GM18511 (cell line): ENCODE data around the gene CUL7.
"Not testable (repeated sequence)": the region's sequence is repeated elsewhere in the genome, so short reads cannot be mapped to it uniquely, and the experiment has no call there.

Experiments
- ATAC-seq: cut with Tn5 transposase; IDR thresholded peaks from one replicate; pipeline ENCODE4 v1.9.1; 2021; ENCODE audit warnings: mild to moderate bottlenecking, moderate library complexity; ENCODE audit not compliant: unreplicated experiment

Gene CUL7

DNA sequence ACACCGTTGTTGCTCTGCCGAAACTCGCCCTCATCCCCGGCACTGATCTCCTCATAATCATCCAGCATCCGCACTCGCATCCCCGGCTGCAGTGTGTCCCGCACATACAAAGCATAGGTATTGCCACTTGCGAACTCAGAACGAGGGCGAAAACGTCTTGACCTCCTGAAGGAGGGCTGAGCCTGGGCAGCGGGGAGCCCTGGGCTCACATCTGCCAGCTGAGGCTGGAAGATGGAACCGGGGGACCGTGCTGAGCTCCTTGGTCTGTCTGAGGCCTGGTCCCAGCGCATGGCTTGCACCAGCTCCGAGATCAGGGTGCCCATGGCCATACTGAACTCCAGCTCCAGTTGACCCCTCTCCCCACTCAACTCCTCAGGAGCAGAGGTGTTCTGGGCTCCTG lies 2.7 kb downstream of the CUL7 start:
- no peak for ATAC-seq

DNA sequence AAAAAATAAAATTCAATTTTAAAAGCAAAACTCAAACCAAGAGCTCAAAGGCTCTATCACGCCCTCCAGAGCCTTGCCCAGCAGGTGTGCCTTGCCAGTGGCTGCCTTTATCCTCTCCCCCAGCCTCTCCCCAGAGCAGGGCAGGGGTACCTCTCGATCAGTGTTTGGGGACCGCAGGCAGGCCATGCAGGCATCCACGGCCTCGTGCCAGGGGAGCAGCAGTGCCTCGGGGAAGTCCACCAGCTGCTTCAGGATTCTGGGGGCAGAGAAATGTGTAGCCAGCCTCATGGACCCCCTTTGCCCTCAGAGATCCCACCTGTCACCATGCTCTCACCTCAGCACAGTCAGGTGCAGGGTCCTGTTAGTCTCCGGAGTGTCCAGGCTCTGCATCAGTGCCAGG lies 5.7 kb downstream of the CUL7 start:
- ATAC-seq, result no peak

DNA sequence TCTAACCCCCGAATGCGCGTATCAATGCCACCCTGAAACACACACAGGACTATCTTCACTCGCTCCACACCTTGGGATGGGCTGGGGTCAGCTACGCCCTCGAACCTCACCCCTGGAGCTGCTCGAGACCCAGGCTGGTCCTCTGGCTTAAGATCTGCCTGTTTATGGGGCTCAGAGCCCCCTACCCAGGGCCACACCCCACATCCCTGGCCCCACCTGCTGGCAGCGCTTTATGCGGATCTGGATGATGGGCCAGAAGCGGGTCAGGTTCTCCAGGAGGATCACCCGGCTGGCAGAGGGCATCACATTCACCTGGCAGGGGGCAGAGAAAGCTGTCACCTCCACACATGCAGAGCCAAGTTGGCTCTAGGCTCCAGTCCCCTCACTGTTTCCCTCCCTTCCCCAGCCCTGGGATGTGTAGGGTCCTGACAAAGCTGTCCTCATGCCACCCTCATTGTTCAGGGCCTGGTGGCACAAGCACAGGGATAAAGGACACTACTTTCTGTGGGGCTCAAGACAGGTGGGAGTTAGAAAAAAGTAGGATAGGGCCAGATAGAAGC lies 8.2 kb downstream of the CUL7 start:
- no peak for ATAC-seq

DNA sequence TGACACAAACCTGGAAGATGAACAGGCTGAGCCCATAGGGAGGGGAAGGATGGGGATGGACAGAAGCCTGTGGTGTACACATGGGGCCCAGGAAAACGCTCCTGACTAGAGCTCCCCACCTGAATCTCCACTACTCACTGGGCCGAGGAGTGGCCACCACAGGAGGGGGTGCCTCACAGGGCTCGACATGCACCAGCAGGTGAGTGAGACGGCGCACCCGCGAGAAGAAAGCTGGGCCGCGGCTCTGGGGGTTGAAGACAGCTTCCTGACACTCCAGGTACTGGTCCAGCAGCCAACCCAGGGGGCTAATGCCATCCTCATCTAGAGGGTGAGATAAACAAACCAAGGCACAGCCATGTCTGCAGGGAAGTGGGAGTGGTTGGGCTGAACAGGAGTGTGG lies 10.3 kb downstream of the CUL7 start:
- no peak for ATAC-seq

DNA sequence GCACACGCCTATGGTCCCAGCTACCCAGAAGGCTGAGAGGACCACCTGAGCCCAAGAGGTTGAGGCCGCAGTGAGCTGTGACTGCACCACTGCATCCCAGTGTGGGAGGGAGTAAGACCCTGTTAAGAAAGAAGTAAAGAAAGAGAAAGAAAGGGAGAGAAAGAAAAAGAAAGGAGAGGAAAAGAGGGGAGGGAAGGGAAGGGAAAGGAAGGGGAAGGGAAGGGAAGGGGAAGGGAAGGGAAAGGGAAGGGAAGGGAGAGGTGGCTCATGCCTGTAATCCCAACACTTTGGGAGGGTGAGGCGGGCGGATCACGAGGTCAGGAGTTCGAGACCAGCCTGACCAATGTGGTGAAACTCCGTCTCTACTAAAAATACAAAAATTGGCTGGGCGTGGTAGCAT lies 12.2 kb downstream of the CUL7 start:
- not testable (repeated sequence) for ATAC-seq

DNA sequence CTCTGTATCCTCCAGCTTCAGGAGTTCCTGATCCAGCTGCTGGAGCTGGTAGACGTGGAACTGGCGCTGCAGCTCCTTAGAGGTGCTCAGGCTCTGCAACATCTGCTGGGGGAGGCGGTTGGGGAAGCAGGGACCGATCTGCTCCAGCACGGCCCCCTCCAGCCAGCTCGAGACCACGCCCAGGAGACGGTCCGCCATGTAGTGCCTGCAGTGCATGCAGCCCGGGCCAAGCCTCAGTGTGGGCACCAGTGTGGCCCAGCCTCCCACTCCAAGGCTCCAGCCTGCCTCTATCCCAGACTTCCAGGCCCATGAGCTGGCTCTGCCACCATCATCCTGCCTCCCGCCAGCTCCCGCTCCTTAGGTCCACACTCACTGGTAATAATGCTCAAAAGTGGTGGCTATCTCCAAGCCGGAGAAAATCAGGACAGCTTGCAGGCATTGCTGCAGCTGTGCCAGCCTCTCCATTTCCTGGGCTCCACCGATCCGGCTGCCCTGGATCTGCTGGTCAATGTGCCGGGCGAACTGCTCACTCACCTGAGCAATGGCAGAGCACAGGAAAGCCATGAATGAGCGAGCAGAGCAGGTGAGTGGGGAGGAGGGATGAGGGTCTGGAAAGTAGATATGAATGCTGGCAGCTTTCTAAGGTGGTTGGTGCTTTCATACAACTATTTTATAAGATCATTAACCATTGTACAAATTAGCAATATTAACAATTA lies 13.0 kb downstream of the CUL7 start:
- ATAC-seq, result no peak

DNA sequence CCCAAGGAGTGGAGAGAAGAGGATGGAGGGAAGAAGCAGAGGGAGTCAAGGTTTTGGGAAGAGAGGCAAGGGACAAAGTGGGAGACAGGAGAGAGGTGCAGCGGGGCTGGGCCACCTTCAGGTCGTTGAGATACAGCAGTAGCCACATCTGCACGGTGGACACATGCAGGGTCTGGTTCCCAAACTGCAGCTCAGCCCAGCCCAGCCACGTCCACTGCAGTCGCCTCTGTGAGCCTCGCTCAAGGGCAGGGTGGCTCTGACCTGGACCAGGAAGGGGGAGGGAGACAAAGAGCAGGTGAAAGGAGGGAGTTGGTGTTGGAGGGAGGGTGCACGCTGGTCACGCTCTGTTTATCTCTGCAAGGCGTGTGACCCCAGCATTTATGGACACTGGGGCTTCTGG lies 14.9 kb downstream of the CUL7 start:
- ATAC-seq, result no peak

DNA sequence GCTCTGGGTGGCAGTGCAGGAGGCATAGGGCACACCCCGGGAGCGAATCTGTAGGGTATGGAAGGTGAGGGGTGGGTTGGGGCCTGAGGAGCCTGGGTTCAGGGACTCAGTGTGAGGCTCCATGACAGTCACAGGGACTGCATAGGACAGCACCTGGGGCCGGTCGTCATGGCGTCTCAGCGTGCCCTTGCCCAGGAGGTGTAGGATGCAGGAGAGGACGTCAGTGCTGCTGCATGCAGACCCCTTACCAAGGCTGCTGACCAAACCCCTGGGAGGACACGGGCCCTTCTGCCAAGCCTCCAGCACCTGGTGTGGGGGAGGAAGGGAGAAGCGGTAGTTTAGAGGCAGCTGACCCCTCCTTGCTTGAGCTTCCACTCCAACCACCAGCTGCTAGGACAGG lies 15.9 kb downstream of the CUL7 start:
- no peak for ATAC-seq

DNA sequence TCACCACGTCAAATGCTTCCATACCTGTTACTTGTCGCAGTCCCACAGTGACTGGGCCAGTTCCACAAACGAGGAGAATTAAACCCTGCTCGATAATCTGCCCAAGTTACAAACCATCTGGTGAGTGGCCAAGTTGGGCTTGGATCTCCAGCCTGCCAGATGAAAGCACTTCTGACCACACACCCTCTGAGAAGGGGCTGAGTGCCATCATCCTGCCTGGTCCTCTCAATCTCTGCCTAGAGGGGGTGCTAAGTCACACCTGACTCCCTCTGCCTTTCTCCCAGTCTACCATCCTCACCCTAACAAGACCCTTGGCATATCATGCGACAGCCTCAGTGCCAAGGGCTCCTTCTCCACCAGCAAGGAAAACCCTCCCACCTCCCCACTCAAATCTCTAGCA lies 16.5 kb downstream of the CUL7 start:
- no peak for ATAC-seq

DNA sequence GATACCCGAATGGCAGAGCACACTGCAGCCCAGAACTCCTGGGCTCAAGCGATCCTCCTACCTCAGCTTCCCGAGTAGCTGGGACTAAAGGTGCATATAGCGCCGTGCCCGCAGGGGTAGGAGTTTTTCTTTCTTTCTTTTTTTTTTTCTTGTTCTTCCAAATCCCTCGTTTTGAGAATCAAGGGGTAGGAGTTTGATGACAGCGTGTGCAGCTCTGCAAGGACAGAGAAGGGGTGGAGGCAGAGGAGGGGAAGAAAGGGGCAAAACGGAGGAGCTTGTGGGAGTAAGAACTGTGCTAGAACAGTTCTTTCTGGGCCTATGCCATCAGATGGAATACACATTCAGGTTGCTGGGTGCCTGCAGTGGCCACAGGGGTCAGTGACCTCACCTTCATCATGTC lies 16.9 kb downstream of the CUL7 start:
- ATAC-seq, result no peak

DNA sequence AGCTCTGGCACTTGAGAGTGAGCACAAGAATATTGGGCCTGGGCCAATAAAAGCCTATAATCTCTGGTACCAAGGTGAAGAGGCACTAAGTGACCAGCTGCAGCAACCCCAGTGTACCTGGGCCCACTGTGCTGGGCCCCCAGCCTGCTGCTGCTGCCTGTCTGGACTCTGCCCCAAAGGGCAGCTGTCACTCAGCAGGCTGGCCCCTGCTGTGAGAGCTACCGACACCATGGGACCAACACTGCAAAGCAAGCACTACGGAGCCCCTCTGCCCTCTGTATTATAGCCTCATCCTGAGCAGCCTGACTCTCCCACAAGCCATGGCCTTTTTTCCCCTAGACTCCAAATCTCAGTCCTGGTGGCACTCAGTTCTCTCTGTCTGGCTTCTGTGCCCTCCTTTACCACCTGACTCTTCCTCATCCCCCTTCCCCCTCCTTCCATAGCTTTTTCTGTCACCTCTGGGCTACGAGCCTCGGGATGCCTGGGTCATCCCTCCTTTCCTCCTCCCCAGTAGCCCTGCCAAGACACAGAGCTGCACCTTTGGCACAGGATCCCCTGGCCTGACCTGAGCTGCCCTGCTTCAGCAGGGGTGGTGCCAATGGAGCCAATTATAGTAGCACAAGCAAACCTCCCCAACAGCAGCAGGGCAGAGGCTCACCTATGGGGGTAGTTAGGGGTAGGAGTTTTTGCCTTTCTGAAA lies 18.0 kb downstream of the CUL7 start:
- no peak for ATAC-seq

DNA sequence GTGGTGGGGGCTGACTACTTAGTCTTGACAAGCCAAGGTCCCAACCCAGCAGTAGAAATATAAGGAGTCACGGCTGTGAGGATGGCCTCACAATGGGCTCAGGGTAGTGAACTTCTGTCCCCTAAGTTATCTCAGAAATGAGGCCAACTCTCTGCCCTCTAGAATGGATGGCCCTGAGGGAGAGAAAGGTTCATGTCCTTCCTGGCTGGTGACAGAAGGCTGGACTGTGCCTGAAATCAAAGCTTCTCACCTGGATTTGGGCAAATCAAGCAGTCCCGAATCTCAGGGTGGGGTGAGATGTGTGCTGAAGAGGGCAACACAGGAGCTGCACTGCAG lies 19.5 kb downstream of the CUL7 start:
- ATAC-seq, result no peak

DNA sequence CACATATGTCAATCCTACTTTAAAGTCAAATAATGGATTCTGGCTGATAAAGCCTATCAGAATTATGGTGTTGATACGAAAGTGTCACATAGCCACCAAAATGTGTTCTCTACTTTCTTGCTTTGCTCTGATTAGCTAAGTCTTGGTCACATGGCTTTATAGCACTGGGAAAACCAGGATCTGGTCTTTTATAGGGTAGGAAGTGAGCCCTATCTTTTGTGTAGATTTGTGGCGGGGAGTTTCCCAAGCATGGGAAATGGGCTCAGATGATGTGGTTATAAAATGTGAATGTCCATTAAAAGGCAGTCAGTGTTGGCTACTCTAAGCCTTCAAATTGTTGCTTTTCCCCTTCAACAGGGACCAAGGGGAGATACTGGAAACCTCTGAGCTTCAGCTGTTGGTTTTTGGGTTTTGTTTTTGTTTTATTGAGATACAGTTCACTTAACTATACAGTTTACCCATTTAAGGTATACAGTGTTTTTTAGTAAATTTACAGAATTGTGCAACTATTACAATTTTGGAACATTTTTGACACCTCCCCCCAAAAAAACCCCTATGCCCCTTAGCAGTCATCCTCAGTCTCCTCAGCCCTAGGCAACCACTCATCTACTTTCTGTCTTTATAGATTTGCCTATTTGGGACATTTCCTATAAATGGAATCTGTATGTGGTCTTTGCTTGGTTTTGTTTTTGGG lies 20.0 kb downstream of the CUL7 start:
- no peak for ATAC-seq

DNA sequence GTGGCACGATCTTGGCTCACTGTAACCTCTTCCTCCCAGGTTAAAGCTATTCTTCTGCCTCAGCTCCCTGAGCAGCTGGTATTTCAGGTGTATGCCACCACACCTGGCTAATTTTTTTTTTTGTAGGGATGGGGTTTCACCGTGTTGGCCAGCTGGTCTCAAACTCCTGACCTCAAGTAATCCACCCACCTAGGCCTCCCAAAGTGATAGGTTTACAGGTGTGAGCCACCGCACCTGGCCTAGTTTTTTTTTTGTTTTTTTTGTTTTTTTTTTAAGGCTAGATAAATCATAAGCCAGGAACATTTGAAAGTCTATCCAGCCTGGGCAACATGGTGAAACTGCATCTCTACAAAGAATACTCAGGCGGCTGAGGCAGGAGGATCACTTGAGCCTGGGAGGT lies 21.3 kb downstream of the CUL7 start:
- ATAC-seq, result no peak

DNA sequence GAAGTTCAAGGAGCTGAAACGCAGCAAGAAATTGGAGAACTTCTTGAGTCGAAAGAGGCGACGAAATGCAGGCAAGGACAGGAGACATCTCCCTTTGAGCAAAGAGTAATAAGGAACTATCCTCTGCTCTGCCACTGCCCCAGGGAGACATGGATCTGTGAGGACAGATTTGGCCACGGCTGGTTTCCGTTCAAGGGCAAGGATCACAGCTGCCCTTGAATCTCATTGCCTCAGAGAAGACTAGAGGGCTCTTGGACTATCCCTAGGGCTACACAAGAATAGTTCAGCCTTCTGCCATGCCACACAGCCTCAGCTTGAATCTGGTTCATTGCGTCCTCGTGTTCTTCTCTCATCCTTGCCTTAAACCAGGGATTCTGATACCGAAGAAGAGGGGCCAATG lies 24.5 kb downstream of the CUL7 start:
- ATAC-seq, result no peak

DNA sequence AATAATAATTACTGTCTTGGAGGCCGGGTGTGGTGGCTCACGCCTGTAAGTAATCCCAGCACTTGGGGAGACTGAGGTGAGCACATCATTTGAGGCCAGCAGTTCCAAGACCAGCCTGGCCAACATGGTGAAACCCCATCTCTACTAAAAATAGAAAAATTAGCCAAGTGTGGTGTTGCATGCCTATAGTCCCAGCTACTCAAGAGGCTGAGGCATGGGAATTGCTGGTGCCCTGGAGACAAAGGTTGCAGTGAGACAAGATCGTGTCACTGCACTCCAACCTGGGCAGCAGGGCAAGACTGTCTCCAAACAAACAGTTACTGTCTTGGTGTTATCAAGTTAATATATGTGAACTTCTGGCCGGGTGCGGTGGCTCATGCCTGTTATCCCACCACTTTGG lies 27.3 kb downstream of the CUL7 start:
- no peak for ATAC-seq

DNA sequence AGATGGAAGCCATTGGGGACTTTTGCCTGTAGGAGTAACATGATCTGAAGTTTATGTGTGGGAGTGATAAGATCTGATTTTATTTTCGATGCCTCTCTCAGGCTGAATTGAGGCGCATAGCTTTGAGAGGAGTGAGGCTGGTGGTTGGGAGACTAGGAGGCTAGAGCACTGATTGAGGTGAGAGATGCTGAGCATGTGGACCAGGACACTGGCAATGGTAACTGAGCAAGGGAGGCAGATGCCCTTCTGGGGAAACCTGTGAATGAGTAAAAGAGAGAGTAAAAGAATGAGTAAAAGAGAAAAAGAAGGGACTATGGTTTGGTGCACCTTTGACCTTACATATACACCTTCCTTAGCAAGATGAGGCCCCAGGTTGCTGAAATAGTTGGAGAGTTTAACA lies 29.2 kb downstream of the CUL7 start:
- no peak for ATAC-seq

DNA sequence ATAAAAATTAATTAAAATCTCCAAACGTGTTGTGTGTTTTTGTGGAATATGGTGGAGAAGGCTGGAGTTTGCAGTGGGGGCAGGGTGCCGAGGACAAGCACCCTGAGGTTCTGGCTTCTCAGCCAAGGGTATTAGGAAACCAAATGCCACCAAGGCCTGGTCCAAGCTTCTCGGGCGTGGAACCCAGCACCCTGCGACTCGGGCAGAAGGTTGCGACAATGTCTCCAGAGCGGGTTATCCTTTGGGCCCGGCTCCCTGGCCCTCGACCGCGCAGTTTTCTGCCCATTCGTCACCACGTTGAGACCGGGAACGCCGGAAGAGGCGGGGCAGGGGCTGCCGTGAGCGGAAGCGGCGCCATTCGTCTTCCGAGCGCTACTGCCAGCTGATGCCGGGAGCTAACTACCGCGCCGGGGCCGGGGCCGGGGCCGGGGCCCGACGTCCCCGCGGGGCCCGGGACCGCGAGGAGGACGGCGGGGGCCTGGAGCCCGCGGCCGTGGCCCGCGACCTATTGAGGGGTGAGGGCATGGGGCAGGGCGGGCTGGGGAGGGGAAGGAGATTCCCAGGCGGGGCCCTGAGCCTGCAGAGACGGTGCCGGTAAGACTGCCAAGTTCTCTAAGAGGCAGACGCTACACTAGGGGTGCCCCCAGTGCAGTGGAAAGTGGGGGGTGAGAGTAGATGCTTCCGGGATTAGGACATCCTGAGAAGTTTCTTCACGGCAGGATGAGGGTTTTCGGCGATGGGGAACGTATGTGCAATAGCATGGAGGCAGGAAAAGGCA lies 32.2 kb downstream of the CUL7 start, which contains the start of gene RRP36:
Gene RRP36, plus strand, starts transcription at position 354 of the 778 bp plus-strand sequence. Its CDS starts 32 bp downstream, at position 386.
- ATAC-seq, result peak; percentile 83

DNA sequence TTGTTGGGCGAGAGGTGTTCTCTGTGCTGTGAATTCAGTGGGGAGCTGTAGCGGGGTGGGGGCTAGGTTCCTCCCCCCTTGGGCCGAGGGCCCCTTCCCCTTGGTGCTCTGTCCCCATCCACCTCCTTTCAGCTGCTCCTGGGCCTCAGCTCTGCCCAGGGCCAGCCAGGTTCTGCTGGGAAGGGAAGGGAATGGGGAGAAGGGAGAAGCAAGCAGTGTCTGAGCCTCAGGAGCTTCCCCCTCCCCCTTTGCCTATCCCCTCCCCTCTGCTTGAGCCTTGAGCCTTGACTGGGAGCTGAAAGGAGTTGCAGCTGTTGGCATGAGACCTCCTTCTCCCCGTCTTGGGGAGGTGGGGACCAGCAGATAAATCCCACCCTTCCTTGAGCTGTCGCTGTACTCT lies 32.8 kb downstream of the CUL7 start:
- no peak for ATAC-seq

DNA sequence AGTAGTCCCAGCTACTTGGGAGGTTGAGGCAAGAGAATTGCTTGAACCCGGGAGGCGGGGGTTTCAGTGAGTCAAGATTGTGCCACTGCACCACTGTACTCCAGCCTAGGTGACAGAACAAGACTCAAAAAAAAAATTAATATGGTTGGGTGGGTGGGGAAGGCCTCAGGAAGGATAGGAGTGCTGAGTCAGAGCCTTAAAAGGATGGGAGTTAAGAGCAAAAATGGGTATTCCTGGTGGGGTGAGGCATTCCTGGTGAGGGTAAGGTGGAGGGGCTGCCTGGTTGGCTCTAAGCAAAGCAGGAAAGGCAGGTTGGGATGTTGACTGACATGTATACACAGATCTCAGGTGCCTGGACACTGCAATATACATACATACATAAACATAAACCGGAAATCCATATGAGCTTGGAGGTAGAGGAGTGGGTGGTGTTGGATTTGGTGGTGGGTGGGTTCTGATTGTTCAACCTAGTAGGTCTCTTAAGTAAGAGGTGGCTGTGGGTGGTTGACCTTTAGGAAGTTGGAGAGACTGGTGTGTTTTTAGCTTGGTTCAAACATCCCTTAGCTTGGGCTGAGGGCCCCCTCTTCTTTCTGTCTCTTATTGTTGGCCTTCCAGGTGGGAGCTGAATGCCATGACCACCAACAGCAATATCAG lies 33.5 kb downstream of the CUL7 start:
- ATAC-seq, result no peak

DNA sequence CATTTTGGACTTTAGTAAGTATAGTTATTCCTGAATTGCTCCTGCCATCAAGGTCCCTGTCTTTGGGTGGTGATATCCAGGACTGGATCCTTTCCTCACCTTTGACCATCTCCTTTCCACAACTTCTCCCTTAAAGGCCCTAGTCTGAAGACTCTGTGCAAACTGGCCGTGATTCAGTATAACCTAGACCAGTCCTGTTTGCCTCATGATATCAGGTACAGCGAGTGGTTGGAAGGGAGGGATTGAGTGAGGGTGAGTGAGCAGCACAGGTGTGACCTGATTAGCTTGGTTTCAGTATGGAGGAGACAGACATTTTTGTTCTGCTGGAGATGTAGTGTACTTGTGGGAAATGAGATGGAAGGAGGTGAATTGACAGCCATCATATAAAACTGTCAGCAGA lies 34.5 kb downstream of the CUL7 start:
- ATAC-seq, result no peak
